ENCODE results near the gene COL25A1. TPM values are rescaled to one million over a fixed set of nuclear protein-coding genes. Genes with fewer than 3 reads are reported as not detected.

Gene COL25A1
- polyA plus RNA-seq, 1 experiment = not detected

DNA sequence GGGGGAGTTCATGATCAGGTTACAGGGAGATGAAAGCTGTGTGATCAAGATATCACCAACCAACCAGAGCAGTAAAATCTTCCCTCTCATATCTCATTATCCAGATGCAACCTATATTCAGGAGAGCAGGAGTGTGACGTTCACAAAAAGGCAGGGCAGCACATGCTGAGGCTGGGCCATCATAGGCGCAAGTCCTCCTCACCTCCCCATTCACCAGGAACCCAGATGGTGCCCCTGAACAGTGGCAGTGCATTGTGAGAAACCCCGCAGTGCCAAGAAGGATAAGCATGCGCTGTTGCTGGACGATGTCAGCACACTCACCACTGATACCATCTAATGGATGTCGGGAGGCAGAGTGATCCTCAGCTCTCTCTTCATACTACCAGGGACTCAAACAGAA lies 170.9 kb downstream of the COL25A1 start:
- POLR2A ChIA-PET = no interaction called here
- CTCF ChIA-PET = interaction anchor here (0.6 kb wide), 1 partner anchor 297 kb away, joined by 3 read pairs; no protein-coding TSS in a partner anchor
- TF ChIP-seq, protein P1, sequence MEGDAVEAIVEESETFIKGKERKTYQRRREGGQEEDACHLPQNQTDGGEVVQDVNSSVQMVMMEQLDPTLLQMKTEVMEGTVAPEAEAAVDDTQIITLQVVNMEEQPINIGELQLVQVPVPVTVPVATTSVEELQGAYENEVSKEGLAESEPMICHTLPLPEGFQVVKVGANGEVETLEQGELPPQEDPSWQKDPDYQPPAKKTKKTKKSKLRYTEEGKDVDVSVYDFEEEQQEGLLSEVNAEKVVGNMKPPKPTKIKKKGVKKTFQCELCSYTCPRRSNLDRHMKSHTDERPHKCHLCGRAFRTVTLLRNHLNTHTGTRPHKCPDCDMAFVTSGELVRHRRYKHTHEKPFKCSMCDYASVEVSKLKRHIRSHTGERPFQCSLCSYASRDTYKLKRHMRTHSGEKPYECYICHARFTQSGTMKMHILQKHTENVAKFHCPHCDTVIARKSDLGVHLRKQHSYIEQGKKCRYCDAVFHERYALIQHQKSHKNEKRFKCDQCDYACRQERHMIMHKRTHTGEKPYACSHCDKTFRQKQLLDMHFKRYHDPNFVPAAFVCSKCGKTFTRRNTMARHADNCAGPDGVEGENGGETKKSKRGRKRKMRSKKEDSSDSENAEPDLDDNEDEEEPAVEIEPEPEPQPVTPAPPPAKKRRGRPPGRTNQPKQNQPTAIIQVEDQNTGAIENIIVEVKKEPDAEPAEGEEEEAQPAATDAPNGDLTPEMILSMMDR (IDR thresholded peaks at IDR 0.05; ENCODE audit: insufficient read depth, low read depth, low read length) = no peak
- no peak for DNase-seq (ENCODE audit: low read depth)
- Histone ChIP-seq H3K27me3 (ENCODE audit: control insufficient read depth, insufficient read depth, low read length) (no peaks in the 10 kb centered on the region), H3K4me3 (ENCODE audit: low read depth, low read length) (no peak overlapping the region), H3K36me3 (ENCODE audit: control insufficient read depth, insufficient read depth, low read length) (no peaks in the 10 kb centered on the region)

- ChIA-PET CTCF (no interaction called here), POLR2A (no interaction called here)
- DNase-seq (ENCODE audit: low read depth) = no peak
- no peaks in the 10 kb centered on the region for H3K36me3 ChIP-seq (ENCODE audit: control insufficient read depth, insufficient read depth, low read length)
- no peak overlapping the region for H3K4me3 ChIP-seq (ENCODE audit: low read depth, low read length)
- TF ChIP-seq, protein P1 (IDR thresholded peaks at IDR 0.05; ENCODE audit: insufficient read depth, low read depth, low read length) = no peak
- H3K27me3 ChIP-seq (ENCODE audit: control insufficient read depth, insufficient read depth, low read length) = no peaks in the 10 kb centered on the region
Observed at GRCh38 chr4:109128589-109128988, 173.9 kb downstream of the COL25A1 start.

DNA sequence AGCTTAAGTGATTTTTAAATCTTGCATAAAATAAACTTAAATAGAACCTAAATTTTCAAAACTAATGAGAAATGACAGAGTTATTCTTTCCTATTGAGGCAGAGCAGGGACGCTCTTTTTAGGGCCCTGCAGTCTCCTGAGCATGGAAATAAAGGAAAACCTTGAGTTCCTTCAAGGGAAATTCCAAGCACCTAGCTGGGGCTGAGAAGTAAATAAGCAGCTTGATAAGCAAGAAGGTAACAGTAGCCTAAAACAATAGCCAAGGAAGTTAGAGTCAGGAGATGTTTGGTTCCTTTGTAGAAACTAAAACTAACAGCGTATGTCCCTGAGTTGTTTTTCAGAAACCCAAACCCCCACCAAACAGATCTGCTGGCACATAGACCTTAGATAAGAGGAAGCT lies 174.6 kb downstream of the COL25A1 start:
- DNase-seq (ENCODE audit: low read depth) = no peak
- ChIA-PET POLR2A (no interaction called here), CTCF (no interaction called here)
- TF ChIP-seq, protein P1 (IDR thresholded peaks at IDR 0.05; ENCODE audit: insufficient read depth, low read depth, low read length) = no peak
- H3K27me3 ChIP-seq (ENCODE audit: control insufficient read depth, insufficient read depth, low read length) = no peaks in the 10 kb centered on the region
- no peak overlapping the region for H3K4me3 ChIP-seq (ENCODE audit: low read depth, low read length)
- H3K36me3 ChIP-seq (ENCODE audit: control insufficient read depth, insufficient read depth, low read length) = no peaks in the 10 kb centered on the region

GRCh38 chr4:109126856-109127255 lies 175.6 kb downstream of the COL25A1 start:
- no peak overlapping the region for H3K4me3 ChIP-seq (ENCODE audit: low read depth, low read length)
- no peaks in the 10 kb centered on the region for H3K27me3 ChIP-seq (ENCODE audit: control insufficient read depth, insufficient read depth, low read length)
- DNase-seq (ENCODE audit: low read depth) = no peak
- H3K36me3 ChIP-seq (ENCODE audit: control insufficient read depth, insufficient read depth, low read length) = no peaks in the 10 kb centered on the region
- ChIA-PET POLR2A (no interaction called here), CTCF (no interaction called here)
- TF ChIP-seq, protein P1 (IDR thresholded peaks at IDR 0.05; ENCODE audit: insufficient read depth, low read depth, low read length) = no peak

- TF ChIP-seq, protein P1 (IDR thresholded peaks at IDR 0.05; ENCODE audit: insufficient read depth, low read depth, low read length) = no peak
- ChIA-PET CTCF (no interaction called here), POLR2A (no interaction called here)
- Histone ChIP-seq H3K36me3 (ENCODE audit: control insufficient read depth, insufficient read depth, low read length) (no peaks in the 10 kb centered on the region), H3K27me3 (ENCODE audit: control insufficient read depth, insufficient read depth, low read length) (no peaks in the 10 kb centered on the region), H3K4me3 (ENCODE audit: low read depth, low read length) (no peak overlapping the region)
- no peak for DNase-seq (ENCODE audit: low read depth)
Observed at GRCh38 chr4:109125084-109125483, 177.4 kb downstream of the COL25A1 start.

Data from BJ (cell line).